ENCODE measurements around the gene GLIS1.

GLIS1 gene

DNA sequence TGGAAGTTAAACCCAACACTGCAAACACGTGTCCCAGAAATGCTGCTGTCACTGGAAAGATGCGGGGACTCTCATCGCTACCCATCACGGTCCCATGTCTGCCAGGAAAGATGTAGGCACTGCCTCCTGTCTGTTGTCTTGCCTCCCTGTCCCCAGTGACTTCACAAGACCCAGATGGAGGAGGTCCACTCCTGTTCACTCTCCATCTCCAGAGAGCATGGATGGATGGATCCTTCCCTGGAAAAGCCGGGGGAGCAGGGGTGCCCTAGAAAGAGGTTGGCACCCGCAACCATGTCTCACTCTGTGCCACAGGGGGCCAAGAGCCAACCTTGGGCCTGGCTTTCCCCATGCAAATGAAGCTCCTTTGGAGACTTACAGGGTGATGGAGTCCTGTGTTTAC is 135.5 kb downstream of the GLIS1 start:
- Histone ChIP-seq H3K27ac (no peak overlapping the region), H3K4me3 (no peak overlapping the region), H3K36me3 (ENCODE audit: insufficient read depth, low read length) (no peaks in the 10 kb centered on the region), H3K9ac (ENCODE audit: insufficient read length) (no peak overlapping the region), H3K9me3 (ENCODE audit: low read depth, low read length) (no peaks in the 10 kb centered on the region)
- TF ChIP-seq FOXP2 (optimal IDR thresholded peaks at IDR 0.05; ENCODE audit: control extremely low read depth, extremely low read length, insufficient read depth) (no peak), EZH2 (IDR thresholded peaks at IDR 0.05) (no peak)
- no peak for DNase-seq (ENCODE audit: low read depth, low spot score)

DNA sequence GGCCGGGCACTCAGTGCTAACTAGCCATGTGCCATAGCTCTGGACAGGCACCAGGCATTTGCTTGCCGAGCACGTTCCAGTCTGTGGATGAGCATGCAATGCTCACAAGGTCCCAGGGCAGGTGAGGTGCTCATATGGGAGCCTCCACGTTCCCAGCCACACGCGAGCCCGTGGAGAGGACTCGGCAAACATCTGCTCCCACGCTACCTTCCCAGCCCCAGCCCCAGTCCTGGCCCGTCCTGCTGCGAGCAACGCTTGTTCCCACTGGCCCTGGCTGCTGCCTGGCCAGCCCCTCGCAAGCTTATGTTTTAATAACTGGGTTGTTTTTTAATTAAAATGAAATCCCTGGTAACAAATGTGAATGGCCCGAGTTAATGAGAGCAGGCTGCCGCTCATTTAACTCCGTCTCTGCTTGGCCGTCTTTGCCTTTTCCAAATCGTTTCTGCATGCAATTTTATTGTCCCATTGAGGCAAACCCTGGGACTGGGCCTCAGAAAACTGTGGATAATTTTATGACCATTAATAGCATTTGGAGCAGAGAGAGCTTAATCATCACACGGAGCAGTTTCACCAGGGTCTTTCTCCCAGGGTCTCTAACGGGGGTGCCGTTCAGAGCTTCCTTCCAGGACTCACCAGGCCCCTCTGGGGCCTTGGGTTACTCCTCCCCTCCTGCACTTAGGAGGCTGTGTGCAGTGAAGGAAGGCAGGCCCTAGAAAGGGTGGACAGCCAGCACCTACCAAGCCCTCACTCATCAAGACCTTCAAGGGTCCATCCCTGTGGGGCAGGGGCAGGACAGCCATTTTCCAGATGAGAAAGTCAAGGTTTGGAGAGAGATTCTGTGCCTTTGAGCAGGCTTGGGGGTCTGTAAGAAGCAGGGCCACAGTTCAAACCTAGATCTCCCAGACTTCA is 136.8 kb downstream of the GLIS1 start:
- no peak for DNase-seq (ENCODE audit: low read depth, low spot score)
- H3K9ac ChIP-seq (ENCODE audit: insufficient read length): no peak overlapping the region
- H3K4me3 ChIP-seq: no peak overlapping the region
- no peak overlapping the region for H3K27ac ChIP-seq
- H3K9me3 ChIP-seq (ENCODE audit: low read depth, low read length): no peaks in the 10 kb centered on the region
- H3K36me3 ChIP-seq (ENCODE audit: insufficient read depth, low read length): no peaks in the 10 kb centered on the region
- no peak for TF ChIP-seq EZH2 (IDR thresholded peaks at IDR 0.05)

DNA sequence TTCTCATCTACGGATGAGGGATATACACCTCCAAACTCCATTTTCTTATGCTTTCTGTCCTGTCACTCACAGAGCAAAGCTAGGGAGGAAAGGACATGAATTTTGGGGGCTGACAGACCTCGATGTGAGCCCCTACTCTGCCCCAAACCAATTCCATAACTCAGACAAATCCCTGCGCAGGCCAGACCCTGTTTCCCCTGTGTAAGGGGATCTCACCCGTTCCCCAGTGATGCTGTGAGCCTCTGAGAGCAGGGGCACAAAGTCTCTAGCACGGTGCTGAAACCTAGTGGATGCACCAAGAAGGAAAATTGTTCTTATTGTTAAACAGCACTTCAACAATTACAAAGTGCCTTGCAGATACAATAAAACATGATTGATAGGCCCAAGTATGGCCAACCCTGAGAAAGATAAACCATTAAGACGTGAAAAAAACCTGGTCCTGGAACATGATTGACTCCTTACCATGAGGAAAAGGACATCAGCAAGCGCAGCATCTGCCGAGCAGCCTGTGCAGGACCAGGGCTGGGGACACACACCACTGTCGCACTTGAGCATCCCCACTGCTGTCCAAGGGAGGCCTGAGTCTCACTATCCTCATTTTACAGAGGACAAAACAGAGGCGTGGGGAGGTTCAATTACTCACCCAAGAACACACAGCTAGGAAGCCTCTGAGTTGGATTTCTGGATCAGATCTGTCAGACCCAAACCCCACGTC is 137.8 kb downstream of the GLIS1 start:
- no peak overlapping the region for H3K9ac ChIP-seq (ENCODE audit: insufficient read length)
- TF ChIP-seq EZH2 (IDR thresholded peaks at IDR 0.05) (no peak), POLR2AphosphoS5 (IDR thresholded peaks at IDR 0.05; ENCODE audit: borderline replicate concordance, low read depth, low read length) (no peak), FOXP2 (optimal IDR thresholded peaks at IDR 0.05; ENCODE audit: control extremely low read depth, extremely low read length, insufficient read depth) (no peak)
- H3K4me3 ChIP-seq: no peak overlapping the region
- no peak overlapping the region for H3K27ac ChIP-seq
- no peak for DNase-seq (ENCODE audit: low read depth, low spot score)
- H3K9me3 ChIP-seq (ENCODE audit: low read depth, low read length): no peaks in the 10 kb centered on the region
- H3K36me3 ChIP-seq (ENCODE audit: insufficient read depth, low read length): no peaks in the 10 kb centered on the region

DNA sequence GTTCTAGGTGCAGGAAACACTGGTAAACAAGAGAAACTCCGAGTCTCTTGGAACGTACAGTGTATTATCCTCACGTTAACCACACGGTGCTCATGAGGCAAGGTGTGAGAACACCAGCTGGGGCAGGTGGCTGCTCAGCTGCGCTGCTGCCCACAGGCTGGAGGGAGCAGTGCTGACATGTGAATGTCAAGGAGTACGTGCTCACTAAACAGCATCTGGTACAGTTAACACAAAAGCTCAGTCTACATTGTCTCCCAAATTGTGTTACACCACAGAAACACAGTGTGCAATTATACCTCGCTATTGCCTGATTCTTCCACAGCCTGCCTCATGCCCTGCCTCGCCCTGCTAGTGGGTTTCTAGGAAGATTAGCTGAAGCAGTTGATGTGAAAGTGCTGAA is 138.4 kb downstream of the GLIS1 start:
- no peak for DNase-seq (ENCODE audit: low read depth, low spot score)
- Histone ChIP-seq H3K4me3 (no peak overlapping the region), H3K36me3 (ENCODE audit: insufficient read depth, low read length) (no peaks in the 10 kb centered on the region), H3K27ac (no peak overlapping the region), H3K9me3 (ENCODE audit: low read depth, low read length) (no peaks in the 10 kb centered on the region), H3K9ac (ENCODE audit: insufficient read length) (no peak overlapping the region)
- TF ChIP-seq POLR2AphosphoS5 (IDR thresholded peaks at IDR 0.05; ENCODE audit: borderline replicate concordance, low read depth, low read length) (no peak), FOXP2 (optimal IDR thresholded peaks at IDR 0.05; ENCODE audit: control extremely low read depth, extremely low read length, insufficient read depth) (no peak), EZH2 (IDR thresholded peaks at IDR 0.05) (no peak)

DNA sequence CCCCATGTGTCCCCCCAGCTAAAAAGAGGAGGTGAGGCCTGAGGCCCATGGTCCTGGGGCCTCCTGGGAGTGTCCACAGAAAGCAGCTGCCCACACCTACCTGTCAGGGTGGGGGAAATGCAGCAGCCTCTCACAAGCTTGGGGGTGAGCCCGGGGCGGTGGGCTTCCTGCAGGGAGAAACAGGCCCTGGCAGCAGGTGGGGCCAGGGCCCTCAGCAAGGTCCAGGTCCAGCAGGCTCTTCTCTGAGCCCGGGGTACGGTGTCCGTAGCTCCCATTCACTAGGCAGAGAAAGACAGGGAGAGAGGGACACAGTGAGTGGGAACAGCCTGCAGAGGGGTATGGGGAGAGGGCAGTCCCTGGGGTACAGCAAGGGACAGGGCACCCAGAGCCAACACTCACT is 139.0 kb downstream of the GLIS1 start:
- DNase-seq (ENCODE audit: low read depth, low spot score): no peak
- no peak overlapping the region for H3K4me3 ChIP-seq
- H3K9ac ChIP-seq (ENCODE audit: insufficient read length): no peak overlapping the region
- no peaks in the 10 kb centered on the region for H3K36me3 ChIP-seq (ENCODE audit: insufficient read depth, low read length)
- no peak overlapping the region for H3K27ac ChIP-seq
- no peaks in the 10 kb centered on the region for H3K9me3 ChIP-seq (ENCODE audit: low read depth, low read length)
- TF ChIP-seq POLR2AphosphoS5 (IDR thresholded peaks at IDR 0.05; ENCODE audit: borderline replicate concordance, low read depth, low read length) (no peak), FOXP2 (optimal IDR thresholded peaks at IDR 0.05; ENCODE audit: control extremely low read depth, extremely low read length, insufficient read depth) (no peak), EZH2 (IDR thresholded peaks at IDR 0.05) (no peak)

DNA sequence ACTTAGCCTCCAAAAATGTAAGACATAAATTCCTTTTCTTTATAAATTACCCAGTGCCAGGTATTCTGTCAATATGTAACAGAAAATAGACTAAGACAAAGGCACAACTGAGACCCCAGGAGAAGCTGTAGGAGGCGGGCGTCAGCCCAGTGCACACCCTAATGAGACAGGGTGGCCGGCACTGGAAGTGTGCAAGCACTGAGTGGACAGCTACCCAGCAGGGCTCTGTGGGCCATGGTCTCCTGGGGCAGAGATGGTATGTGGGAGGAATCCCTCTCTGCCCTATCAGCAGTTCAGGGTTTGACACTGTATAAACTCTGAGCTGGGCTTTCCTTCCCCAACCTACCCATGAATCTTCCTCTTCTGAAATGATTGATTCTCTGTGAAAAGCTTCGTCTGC is 139.5 kb downstream of the GLIS1 start:
- TF ChIP-seq POLR2AphosphoS5 (IDR thresholded peaks at IDR 0.05; ENCODE audit: borderline replicate concordance, low read depth, low read length) (no peak), FOXP2 (optimal IDR thresholded peaks at IDR 0.05; ENCODE audit: control extremely low read depth, extremely low read length, insufficient read depth) (no peak), EZH2 (IDR thresholded peaks at IDR 0.05) (no peak)
- DNase-seq (ENCODE audit: low read depth, low spot score): no peak
- Histone ChIP-seq H3K4me3 (no peak overlapping the region), H3K9ac (ENCODE audit: insufficient read length) (no peak overlapping the region), H3K36me3 (ENCODE audit: insufficient read depth, low read length) (no peaks in the 10 kb centered on the region), H3K9me3 (ENCODE audit: low read depth, low read length) (no peaks in the 10 kb centered on the region), H3K27ac (no peak overlapping the region)

DNA sequence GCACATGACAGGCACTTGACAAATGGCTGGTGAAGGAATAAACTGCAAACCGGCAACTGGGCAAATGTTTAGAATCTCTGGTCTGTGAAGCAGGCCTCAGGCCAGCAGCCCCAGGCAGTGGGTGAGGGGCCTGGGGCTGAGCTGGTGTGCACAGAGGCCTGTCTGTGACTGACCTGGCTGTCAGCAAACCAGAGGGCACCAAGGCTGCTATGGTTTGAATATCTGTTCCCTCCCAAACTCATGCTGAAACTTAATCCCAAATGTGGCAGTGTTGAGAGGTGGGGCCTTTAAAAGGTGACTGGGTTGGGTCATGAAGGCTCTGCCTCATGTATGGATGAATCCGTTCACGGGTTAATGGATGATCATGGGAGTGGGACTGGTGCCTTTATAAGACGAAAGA is 140.0 kb downstream of the GLIS1 start:
- no peak overlapping the region for H3K27ac ChIP-seq
- H3K36me3 ChIP-seq (ENCODE audit: insufficient read depth, low read length): no peaks in the 10 kb centered on the region
- no peak overlapping the region for H3K4me3 ChIP-seq
- no peak for DNase-seq (ENCODE audit: low read depth, low spot score)
- H3K9me3 ChIP-seq (ENCODE audit: low read depth, low read length): no peaks in the 10 kb centered on the region
- TF ChIP-seq EZH2 (IDR thresholded peaks at IDR 0.05): no peak
- no peak for TF ChIP-seq FOXP2 (optimal IDR thresholded peaks at IDR 0.05; ENCODE audit: control extremely low read depth, extremely low read length, insufficient read depth)
- no peak for TF ChIP-seq POLR2AphosphoS5 (IDR thresholded peaks at IDR 0.05; ENCODE audit: borderline replicate concordance, low read depth, low read length)
- no peak overlapping the region for H3K9ac ChIP-seq (ENCODE audit: insufficient read length)

DNA sequence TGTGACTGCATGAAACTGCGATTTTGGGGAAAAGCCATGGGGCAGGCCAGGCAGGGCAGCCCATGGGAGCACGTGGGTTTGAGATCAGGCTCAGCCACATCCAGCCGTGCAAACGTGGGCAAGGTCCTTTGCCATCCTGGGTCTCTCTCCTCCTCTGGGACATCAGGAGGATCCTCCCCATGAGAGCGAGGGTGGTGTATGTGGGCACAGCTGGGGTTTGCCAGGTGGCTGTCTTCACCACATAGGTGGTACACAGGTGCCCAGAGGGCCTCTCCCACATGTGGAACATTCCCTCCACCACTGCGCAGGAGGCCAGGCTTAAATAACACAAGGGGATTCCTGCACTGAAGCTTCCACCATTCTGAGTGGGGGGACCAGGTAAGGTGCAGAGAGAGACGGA is 143.1 kb downstream of the GLIS1 start:
- TF ChIP-seq FOXP2 (optimal IDR thresholded peaks at IDR 0.05; ENCODE audit: control extremely low read depth, extremely low read length, insufficient read depth): no peak
- no peak for TF ChIP-seq EZH2 (IDR thresholded peaks at IDR 0.05)
- no peak for TF ChIP-seq POLR2AphosphoS5 (IDR thresholded peaks at IDR 0.05; ENCODE audit: borderline replicate concordance, low read depth, low read length)
- Histone ChIP-seq H3K27ac (no peak overlapping the region), H3K9ac (ENCODE audit: insufficient read length) (no peak overlapping the region), H3K4me3 (no peak overlapping the region), H3K9me3 (ENCODE audit: low read depth, low read length) (no peaks in the 10 kb centered on the region), H3K36me3 (ENCODE audit: insufficient read depth, low read length) (no peaks in the 10 kb centered on the region)
- no peak for DNase-seq (ENCODE audit: low read depth, low spot score)

All from SK-N-MC (cell line).